ENCODE measurements around the gene ECSCR.

GRCh38 chr5:139461698-139462097 is 845 bp downstream of the ECSCR start:
- TF ChIP-seq CBFB (IDR thresholded peaks at IDR 0.05; ENCODE audit: low read depth): no peak
- TF ChIP-seq POLR2A (IDR thresholded peaks at IDR 0.05; ENCODE audit: low read depth, low read length): no peak
- TF ChIP-seq ZBTB33 (IDR thresholded peaks at IDR 0.05): no peak
- no peak for TF ChIP-seq HDAC6 (IDR thresholded peaks at IDR 0.05; ENCODE audit: unreplicated experiment)
- TF ChIP-seq CTCF (IDR thresholded peaks at IDR 0.05 in 2 of 3, conservative IDR thresholded peaks at IDR 0.05 in 1 of 3; ENCODE audit: control insufficient read depth in 2 of 3, extremely low read depth in 1 of 3, insufficient read depth in 1 of 3, low read depth in 3 of 3, low read length in 3 of 3): no peak

Measured in GM12878 (cell line).